ENCODE results near the gene HPSE. TPM values are rescaled to one million over a fixed set of nuclear protein-coding genes. Genes with fewer than 3 reads are reported as not detected.

The HPSE gene
- total and polyA plus RNA-seq, 9 of the 15 experiments (the other 6 are each of a cell fraction or from before 2014, with no cell fraction given): 0.01 to 0.42 (median 0.14) TPM; not detected in 1

DNA sequence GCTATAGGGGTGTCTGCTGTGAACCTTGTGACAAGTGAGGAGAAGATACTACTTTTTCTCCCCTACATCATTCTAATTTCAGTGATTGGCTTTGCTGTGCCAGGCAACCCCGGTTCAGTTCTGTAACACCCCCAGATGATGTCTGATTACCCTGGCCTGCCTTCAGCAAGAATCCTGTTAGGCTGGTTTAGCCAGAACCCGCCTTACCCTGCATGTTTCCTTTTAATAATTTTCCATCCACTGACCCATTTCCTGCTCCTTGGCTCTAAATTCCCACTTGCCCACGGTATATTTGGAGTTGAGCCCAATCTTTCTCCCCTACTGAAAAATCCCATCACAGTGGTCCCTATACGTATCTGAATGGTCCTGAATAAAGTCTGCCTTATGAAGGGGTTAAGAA, 46.5 kb upstream of the HPSE start:
- no peak for FAIRE-seq
- in situ Hi-C loops (cut with MboI) (no loop called here), intact Hi-C loops (cut with micrococcal nuclease) (no loop called here)
- H3K9me1 ChIP-seq (ENCODE audit: control insufficient read depth, insufficient read depth, low read length): no peaks in the 10 kb centered on the region
- H3K27ac ChIP-seq (ENCODE audit: extremely low read depth, low read depth, low read length): no peak overlapping the region
- CTCF ChIA-PET (ENCODE audit: low intra/inter-chr PET ratio): no interaction called here
- no peak overlapping the region for H3K4me3 ChIP-seq
- no peaks in the 10 kb centered on the region for H4K20me1 ChIP-seq (replicated peaks; ENCODE audit: control insufficient read depth, insufficient read depth, low read length)
- no peak for ATAC-seq
- no peak overlapping the region for H2AFZ ChIP-seq (ENCODE audit: low read depth, low read length)
- no peak overlapping the region for H3K9ac ChIP-seq (ENCODE audit: insufficient read depth in 1 of 2, low read depth in 2 of 2, low read length in 2 of 2)
- DNase-seq (ENCODE audit: extremely low read depth in 1 of 4, low spot score in 3 of 4): no peak
- H3K27me3 ChIP-seq (ENCODE audit: control insufficient read depth in 2 of 2, insufficient read depth in 2 of 2, low read length in 2 of 2): no peaks in the 10 kb centered on the region; a peak in 1 of 5 replicates
- POLR2A ChIA-PET: no interaction called here
- 0% methylated on average over 4 of the region's 4 CpGs for WGBS (ENCODE audit: insufficient coverage, low coverage, missing lambda C conversion rate)
- BruUV-seq (replicated peaks): no TSS peak
- H3K4me1 ChIP-seq (replicated peaks in 1 of 2; ENCODE audit: control insufficient read depth in 2 of 2, insufficient read depth in 2 of 2, low read length in 2 of 2): no peaks in the 10 kb centered on the region
- H3K36me3 ChIP-seq (ENCODE audit: control insufficient read depth, insufficient read depth, low read length): no peaks in the 10 kb centered on the region
- no peaks in the 10 kb centered on the region for H3K79me2 ChIP-seq (ENCODE audit: control insufficient read depth, insufficient read depth, low read length)
- no peak overlapping the region for H3K4me2 ChIP-seq (ENCODE audit: insufficient read depth, low read length)
- H3K9me3 ChIP-seq (replicated peaks; ENCODE audit: control insufficient read depth, insufficient read depth, low read depth, low read length): peaks cover 5% of the 10 kb centered on the region; the same call in 1 of the 2 replicates
- TF ChIP-seq RBM15 (IDR thresholded peaks at IDR 0.05; ENCODE audit: insufficient read depth, low read length): no peak
- TF ChIP-seq TRIM24 (IDR thresholded peaks at IDR 0.05): no peak
- TF ChIP-seq HDAC1 (IDR thresholded peaks at IDR 0.05): no peak
- no peak for TF ChIP-seq FIP1L1 (IDR thresholded peaks at IDR 0.05; ENCODE audit: low read depth, low read length, poor library complexity, severe bottlenecking)
- TF ChIP-seq, protein P1, sequence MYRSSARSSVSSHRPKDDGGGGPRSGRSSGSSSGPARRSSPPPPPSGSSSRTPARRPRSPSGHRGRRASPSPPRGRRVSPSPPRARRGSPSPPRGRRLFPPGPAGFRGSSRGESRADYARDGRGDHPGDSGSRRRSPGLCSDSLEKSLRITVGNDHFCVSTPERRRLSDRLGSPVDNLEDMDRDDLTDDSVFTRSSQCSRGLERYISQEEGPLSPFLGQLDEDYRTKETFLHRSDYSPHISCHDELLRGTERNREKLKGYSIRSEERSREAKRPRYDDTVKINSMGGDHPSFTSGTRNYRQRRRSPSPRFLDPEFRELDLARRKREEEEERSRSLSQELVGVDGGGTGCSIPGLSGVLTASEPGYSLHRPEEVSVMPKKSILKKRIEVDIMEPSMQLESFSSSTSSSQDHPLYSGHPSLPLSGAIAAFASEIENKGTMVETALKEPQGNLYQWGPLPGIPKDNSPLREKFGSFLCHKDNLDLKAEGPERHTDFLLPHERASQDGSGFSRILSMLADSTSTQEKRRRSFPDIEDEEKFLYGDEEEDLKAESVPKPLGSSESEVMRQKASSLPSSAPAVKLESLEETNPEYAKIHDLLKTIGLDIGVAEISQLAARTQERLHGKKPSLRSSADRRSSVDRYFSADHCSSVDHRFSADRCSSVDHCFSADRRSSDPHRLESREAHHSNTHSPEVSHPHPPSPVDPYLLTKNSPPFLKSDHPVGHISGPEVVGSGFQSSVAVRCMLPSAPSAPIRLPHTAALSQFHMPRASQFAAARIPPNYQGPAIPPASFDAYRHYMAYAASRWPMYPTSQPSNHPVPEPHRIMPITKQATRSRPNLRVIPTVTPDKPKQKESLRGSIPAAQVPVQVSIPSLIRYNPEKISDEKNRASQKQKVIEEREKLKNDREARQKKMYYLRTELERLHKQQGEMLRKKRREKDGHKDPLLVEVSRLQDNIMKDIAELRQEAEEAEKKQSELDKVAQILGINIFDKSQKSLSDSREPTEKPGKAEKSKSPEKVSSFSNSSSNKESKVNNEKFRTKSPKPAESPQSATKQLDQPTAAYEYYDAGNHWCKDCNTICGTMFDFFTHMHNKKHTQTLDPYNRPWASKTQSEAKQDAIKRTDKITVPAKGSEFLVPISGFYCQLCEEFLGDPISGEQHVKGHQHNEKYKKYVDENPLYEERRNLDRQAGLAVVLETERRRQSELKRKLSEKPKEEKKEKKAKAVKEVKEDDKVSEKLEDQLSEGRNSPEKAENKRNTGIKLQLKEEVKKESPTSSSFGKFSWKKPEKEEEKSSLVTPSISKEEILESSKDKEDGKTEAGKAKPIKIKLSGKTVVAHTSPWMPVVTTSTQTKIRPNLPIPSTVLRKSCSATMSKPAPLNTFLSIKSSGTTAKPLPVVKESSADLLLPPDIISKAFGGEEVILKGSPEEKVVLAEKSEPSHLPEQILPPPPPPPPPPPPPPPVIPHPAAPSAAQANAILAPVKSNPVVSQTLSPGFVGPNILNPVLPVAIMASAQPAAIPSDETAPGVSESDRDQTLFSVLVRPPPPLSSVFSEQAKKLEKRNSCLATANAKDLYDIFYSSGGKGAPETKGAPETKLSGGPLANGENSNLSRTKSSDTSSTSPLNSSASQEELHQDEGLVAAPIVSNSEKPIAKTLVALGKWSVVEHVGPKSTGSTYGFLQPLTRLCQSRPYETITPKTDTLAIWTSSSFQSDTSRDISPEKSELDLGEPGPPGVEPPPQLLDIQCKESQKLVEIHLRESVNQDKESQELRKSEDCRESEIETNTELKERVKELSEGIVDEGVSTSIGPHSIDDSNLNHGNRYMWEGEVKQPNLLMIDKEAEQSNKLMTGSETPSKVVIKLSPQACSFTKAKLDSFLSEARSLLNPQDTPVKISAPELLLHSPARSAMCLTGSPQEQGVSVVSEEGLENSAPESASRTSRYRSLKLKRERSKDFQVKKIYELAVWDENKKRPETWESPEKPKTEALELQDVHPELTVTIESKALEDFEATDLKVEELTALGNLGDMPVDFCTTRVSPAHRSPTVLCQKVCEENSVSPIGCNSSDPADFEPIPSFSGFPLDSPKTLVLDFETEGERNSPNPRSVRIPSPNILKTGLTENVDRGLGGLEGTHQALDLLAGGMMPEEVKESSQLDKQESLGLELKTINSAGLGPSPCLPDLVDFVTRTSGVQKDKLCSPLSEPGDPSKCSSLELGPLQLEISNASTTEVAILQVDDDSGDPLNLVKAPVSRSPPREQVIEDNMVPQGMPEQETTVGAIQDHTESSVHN (IDR thresholded peaks at IDR 0.05; ENCODE audit: borderline replicate concordance in 1 of 2, low read depth in 1 of 2): no peak
- TF ChIP-seq ATF1 (CRISPR knock-in tag; IDR thresholded peaks at IDR 0.05): no peak
- TF ChIP-seq ATF1 (tag; IDR thresholded peaks at IDR 0.05): no peak
- no peak for TF ChIP-seq NRF1 (conservative IDR thresholded peaks at IDR 0.05 in 1 of 2, IDR thresholded peaks at IDR 0.05 in 1 of 2)
- no peak for TF ChIP-seq ELF2 (CRISPR knock-in tag; IDR thresholded peaks at IDR 0.05)
- no peak for TF ChIP-seq NR1H2 (CRISPR knock-in tag; IDR thresholded peaks at IDR 0.05)
- TF ChIP-seq MAFK (IDR thresholded peaks at IDR 0.05; ENCODE audit: low read length): no peak
- TF ChIP-seq SRF (CRISPR knock-in tag; IDR thresholded peaks at IDR 0.05): no peak
- TF ChIP-seq, protein P2, sequence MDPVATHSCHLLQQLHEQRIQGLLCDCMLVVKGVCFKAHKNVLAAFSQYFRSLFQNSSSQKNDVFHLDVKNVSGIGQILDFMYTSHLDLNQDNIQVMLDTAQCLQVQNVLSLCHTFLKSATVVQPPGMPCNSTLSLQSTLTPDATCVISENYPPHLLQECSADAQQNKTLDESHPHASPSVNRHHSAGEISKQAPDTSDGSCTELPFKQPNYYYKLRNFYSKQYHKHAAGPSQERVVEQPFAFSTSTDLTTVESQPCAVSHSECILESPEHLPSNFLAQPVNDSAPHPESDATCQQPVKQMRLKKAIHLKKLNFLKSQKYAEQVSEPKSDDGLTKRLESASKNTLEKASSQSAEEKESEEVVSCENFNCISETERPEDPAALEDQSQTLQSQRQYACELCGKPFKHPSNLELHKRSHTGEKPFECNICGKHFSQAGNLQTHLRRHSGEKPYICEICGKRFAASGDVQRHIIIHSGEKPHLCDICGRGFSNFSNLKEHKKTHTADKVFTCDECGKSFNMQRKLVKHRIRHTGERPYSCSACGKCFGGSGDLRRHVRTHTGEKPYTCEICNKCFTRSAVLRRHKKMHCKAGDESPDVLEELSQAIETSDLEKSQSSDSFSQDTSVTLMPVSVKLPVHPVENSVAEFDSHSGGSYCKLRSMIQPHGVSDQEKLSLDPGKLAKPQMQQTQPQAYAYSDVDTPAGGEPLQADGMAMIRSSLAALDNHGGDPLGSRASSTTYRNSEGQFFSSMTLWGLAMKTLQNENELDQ (CRISPR knock-in tag; IDR thresholded peaks at IDR 0.05; ENCODE audit: borderline replicate concordance): no peak

All from K562 (cell line).